ENCODE data around the gene LRIT2. TPM values are rescaled to one million over a fixed set of nuclear protein-coding genes. Genes with fewer than 3 reads are reported as not detected.

Gene LRIT2, protein sequence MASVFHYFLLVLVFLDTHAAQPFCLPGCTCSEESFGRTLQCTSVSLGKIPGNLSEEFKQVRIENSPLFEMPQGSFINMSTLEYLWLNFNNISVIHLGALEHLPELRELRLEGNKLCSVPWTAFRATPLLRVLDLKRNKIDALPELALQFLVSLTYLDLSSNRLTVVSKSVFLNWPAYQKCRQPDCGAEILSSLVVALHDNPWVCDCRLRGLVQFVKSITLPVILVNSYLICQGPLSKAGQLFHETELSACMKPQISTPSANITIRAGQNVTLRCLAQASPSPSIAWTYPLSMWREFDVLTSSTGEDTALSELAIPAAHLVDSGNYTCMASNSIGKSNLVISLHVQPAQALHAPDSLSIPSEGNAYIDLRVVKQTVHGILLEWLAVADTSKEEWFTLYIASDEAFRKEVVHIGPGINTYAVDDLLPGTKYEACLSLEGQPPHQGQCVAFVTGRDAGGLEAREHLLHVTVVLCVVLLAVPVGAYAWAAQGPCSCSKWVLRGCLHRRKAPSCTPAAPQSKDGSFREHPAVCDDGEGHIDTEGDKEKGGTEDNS
- total RNA-seq: not detected in 2 replicates

DNA sequence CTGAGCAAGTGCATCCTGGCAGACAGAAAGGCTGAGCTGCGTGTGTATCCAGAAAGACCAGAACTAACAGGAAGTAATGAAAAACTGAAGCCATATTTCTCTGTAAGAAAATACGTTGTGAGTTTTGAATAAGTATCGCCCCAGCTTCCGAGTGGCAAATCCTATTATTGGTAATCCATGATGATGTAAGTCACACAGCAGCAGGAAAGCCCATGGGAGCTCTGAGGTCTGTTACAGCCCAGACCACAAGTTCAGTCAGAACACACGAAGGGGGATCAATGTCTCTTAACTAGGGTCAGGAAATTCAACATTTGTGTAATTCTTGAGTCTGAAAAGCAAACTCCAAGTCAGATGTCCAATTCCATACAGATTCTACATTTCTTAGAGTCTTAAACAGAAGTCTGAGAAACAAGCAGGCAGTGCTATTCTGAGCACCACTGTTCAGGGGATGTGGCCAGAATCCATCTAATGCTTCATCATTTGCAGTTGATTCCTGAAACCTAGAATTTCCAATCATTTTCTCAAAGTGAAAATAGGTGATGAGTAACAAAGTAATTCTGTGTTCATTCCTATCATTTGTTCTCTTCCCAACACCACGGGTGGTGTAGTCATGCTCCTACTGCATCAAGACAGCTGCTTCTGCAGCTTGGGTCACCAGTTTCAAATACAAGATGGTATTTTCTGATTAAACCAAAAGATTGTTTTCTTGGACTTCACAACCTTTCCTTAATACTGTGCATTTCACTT is at the start of gene LRIT2:
Gene LRIT2 (minus strand): TSS at position 118 of the 747 bp plus-strand sequence. CDS start 24 bp downstream, at position 94.

DNA sequence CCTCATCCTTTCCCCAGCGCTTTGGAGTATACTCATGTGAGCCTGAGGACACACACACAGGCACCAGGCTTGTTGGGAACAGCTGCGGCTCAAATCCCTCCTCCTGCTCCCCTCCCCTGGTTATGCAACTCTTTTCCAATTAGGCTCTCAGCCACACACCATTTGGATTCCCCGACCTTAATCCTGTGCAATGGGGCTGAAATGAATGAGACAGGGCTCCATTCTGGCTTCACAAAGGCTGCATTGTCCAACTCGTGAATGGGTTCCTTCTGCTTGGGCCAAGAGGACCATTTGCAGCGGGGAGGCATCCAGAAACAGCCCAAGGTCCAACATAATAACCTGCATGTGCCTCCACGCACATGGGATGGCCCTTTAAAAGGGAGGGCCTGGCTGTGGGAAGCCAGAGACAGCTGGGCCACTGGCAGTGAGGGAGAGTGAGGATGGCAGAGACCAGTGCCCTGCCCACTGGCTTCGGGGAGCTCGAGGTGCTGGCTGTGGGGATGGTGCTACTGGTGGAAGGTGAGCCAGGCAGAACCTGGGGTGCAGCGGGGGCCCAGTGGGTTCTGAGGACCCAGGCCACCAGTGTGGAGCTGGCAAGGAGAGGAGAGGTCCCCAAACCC is 19.4 kb upstream of the LRIT2 start, which contains the start of gene RGR:
Gene RGR (plus strand): TSS at position 403 of the 620 bp plus-strand sequence. CDS start 38 bp downstream, at position 441.

DNA sequence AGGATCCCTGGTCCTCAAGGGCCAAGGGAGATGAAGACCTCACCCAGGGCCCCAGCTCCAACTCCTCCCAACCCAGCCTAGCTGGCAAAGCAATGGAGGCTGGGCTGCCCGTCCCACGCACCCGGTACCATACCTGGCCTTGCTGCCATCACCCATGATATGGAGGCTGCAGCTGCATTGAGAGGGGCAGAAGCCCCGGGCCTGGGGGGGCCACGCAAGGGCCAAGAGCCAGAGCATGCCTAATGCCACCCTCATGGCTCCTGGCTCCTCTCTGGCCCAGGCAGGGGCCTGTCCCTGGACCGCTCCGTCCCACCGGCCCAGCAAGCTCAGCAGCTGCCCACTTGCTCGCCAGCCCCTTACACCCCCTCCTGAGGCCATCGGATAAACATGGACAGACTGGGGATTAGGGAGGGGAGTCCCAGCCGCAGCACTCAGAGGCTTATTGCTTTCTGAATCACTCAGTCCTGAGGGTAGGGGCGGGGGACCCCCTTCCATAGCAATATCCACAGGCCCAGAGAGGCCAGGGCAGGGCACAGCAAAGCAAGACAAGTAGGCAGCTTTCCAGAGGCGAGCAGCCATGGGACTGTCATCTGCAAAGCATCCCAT is 15.9 kb upstream of the LRIT2 start, which contains the start of gene LRIT1:
Gene LRIT1 (minus strand): TSS at position 362 of the 606 bp plus-strand sequence. CDS start 107 bp downstream, at position 255.

DNA sequence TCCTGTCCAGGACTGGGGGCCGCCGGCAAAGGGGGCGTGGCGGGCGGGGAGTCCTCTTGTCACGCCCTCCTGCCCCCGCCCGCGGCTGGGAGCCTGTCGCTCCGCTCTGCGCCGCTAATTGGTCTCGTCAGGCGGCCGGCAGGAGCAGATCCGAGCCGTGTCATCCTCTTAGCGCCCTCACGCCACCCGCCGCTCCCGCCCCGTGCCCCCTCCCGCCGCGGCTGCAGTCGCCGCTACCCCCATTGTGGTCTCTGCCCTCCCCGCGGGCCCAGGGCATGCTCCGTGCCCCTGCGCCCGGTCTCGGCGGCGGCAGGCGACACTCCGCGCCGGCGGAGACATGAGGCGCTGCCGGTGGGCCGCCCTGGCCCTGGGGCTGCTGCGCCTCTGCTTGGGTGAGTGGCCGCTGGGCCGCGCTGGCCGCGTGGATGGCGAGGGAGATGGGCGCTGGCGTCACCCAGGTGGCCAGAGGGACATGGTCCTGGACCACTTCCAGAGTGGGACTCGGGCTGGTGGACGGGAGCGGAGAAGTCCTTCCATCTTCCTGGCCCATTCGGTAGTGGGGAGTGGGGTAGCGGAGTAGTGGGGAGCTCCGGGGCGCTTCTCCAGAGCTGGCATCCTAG is 30.8 kb downstream of the LRIT2 start, which contains the start of gene CDHR1:
Gene CDHR1 (plus strand): TSS at position 114 of the 620 bp plus-strand sequence. CDS start 224 bp downstream, at position 338.

DNA sequence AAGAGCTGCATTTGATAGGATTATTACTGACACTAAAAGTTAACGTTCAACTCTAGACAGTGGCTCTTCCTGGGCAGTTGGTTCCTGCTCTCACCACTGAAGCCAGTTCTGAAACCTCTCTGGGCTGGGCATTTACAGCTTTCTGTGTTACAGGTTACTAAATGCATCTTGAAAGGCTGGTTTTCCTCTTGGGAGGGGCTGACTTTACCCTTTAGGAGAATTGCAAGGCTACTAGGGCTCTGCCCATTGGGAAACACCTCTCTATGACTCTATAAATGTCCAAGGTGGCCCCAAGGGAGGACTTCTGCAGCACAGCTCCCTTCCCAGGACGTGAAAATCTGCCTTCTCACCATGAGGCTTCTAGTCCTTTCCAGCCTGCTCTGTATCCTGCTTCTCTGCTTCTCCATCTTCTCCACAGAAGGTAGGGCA is 51.8 kb downstream of the LRIT2 start, which contains the start of gene GPR15LG:
Gene GPR15LG (plus strand): TSS at position 301 of the 429 bp plus-strand sequence. CDS start 51 bp downstream, at position 352.

Other genes with a start within 250 kb of the LRIT2 start
- gene GHITM, start 86.0 kb downstream of the LRIT2 start, total RNA-seq: 73.8 and 127 TPM in 2 replicates
- 1.1 TPM in 1 of 2 replicates, not detected in the other for gene GPR15LG, start 51.7 kb downstream of the LRIT2 start, total RNA-seq
- gene CDHR1, start 31.0 kb downstream of the LRIT2 start, total RNA-seq: 12.7 and 39.0 TPM in 2 replicates
- not detected in 2 replicates for gene LRIT1, start 16.0 kb upstream of the LRIT2 start, total RNA-seq
- gene RGR, start 19.5 kb upstream of the LRIT2 start, total RNA-seq: not detected in 2 replicates
- 12.7 and 12.9 TPM in 2 replicates for gene CCSER2, start 103.0 kb upstream of the LRIT2 start, total RNA-seq